ENCODE measurements around the gene TFR2. TPM values are rescaled to one million over a fixed set of nuclear protein-coding genes. Genes with fewer than 3 reads are reported as not detected.

TFR2 gene
- total and polyA plus RNA-seq, 9 of the 15 experiments (the other 6 are each of a cell fraction or from before 2014, with no cell fraction given), result 3.8 to 123 (median 51.1) TPM

DNA sequence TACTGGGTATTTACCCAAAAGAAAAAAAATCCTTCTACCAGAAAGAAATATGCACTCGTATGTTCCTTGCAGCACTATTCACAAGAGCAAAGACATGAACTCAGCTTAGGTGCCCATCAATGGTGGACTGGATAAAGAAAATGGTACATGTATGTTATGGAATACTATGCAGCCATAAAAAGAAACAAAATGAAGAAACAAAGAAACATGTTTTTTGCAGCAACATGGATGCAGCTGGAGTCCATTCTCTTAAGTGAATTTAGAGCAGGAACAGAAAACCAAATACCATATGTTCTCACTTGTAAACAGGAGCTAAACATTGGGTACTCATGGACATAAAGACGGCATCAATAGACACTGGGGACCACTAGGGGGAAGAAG, 26.7 kb upstream of the TFR2 start (continued):
- TF ChIP-seq, protein P1, sequence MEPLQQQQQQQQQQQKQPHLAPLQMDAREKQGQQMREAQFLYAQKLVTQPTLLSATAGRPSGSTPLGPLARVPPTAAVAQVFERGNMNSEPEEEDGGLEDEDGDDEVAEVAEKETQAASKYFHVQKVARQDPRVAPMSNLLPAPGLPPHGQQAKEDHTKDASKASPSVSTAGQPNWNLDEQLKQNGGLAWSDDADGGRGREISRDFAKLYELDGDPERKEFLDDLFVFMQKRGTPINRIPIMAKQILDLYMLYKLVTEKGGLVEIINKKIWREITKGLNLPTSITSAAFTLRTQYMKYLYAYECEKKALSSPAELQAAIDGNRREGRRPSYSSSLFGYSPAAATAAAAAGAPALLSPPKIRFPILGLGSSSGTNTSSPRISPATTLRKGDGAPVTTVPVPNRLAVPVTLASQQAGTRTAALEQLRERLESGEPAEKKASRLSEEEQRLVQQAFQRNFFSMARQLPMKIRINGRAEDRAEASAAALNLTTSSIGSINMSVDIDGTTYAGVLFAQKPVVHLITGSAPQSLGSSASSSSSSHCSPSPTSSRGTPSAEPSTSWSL (CRISPR knock-in tag; IDR thresholded peaks at IDR 0.05; ENCODE audit: borderline replicate concordance), result no peak

DNA sequence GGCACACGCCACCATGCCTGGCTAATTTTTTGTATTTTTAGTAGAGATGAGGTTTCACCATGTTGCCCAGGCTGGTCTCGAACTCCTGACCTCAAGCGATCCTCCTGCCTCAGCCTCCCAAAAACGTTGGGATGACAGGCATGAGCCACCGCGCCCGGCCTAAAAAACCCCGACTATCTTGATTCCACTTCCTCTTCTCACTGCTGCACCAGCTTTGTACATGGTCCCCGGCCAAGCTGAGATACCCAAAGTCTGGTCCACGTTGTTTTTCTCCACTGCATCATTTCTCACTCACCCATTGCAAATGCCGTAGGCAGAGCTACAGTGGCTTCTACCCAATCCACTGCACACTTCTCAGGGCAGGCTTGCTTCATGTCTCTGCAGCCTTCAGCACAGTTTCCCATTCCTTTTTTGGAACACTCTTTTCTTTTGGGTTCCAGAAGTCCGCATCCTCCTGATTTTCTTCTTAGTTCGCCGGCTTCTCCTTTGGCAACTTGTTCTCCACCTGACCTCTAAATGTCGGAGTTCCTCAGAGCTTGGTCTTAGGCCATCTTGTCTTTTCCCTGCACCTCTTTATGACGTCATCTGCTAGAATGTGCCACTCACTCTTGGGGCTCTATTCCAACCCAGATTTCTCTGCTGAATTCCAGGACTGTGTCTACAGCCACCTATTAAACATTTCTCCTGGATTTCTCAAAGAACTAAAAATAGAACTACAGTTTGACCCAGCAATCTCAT, 26.1 kb upstream of the TFR2 start:
- peak; percentile 32 for FAIRE-seq
- Histone ChIP-seq H3K4me1 (replicated peaks in 1 of 2; ENCODE audit: control insufficient read depth in 2 of 2, insufficient read depth in 2 of 2, low read length in 2 of 2) (peaks cover 0 to 3% of the 10 kb centered on the region in 2 experiments; a peak in 2 of 5 replicates), H3K36me3 (ENCODE audit: control insufficient read depth, insufficient read depth, low read length) (no peaks in the 10 kb centered on the region), H3K9me3 (replicated peaks; ENCODE audit: control insufficient read depth, insufficient read depth, low read depth, low read length) (no peaks in the 10 kb centered on the region), H3K27me3 (ENCODE audit: control insufficient read depth in 2 of 2, insufficient read depth in 2 of 2, low read length in 2 of 2) (peaks cover 0 to 6% of the 10 kb centered on the region in 2 experiments; a peak in 1 of 5 replicates), H3K9me1 (ENCODE audit: control insufficient read depth, insufficient read depth, low read length) (no peaks in the 10 kb centered on the region), H3K4me3 (no peak overlapping the region), H3K79me2 (ENCODE audit: control insufficient read depth, insufficient read depth, low read length) (no peaks in the 10 kb centered on the region), H3K9ac (ENCODE audit: insufficient read depth in 1 of 2, low read depth in 2 of 2, low read length in 2 of 2) (no peak overlapping the region), H3K27ac (ENCODE audit: extremely low read depth, low read depth, low read length) (no peak overlapping the region), H2AFZ (ENCODE audit: low read depth, low read length) (0 out of 2 replicates have a peak overlapping the region, but pooled peaks have one; percentile 38), H3K4me2 (ENCODE audit: insufficient read depth, low read length) (no peak overlapping the region), H4K20me1 (replicated peaks; ENCODE audit: control insufficient read depth, insufficient read depth, low read length) (no peaks in the 10 kb centered on the region)
- ChIA-PET POLR2A (interaction anchor here (0.6 to 1.3 kb wide), 2 partner anchors 12 to 23 kb away, joined by 3 to 4 read pairs; partner anchors contain the start of gene ACTL6B), CTCF (ENCODE audit: low intra/inter-chr PET ratio) (no interaction called here)
- no TSS peak for BruUV-seq (replicated peaks)
- DNase-seq (ENCODE audit: extremely low read depth in 1 of 4, low spot score in 3 of 4), result no peak
- peak; percentile 31 for ATAC-seq
- intact Hi-C loops (cut with micrococcal nuclease), result no loop called here
- in situ Hi-C loops (cut with MboI), result no loop called here
- WGBS (ENCODE audit: insufficient coverage, low coverage, missing lambda C conversion rate), result 22% methylated on average over 16 of the region's 16 CpGs
- TF ChIP-seq, protein P2, sequence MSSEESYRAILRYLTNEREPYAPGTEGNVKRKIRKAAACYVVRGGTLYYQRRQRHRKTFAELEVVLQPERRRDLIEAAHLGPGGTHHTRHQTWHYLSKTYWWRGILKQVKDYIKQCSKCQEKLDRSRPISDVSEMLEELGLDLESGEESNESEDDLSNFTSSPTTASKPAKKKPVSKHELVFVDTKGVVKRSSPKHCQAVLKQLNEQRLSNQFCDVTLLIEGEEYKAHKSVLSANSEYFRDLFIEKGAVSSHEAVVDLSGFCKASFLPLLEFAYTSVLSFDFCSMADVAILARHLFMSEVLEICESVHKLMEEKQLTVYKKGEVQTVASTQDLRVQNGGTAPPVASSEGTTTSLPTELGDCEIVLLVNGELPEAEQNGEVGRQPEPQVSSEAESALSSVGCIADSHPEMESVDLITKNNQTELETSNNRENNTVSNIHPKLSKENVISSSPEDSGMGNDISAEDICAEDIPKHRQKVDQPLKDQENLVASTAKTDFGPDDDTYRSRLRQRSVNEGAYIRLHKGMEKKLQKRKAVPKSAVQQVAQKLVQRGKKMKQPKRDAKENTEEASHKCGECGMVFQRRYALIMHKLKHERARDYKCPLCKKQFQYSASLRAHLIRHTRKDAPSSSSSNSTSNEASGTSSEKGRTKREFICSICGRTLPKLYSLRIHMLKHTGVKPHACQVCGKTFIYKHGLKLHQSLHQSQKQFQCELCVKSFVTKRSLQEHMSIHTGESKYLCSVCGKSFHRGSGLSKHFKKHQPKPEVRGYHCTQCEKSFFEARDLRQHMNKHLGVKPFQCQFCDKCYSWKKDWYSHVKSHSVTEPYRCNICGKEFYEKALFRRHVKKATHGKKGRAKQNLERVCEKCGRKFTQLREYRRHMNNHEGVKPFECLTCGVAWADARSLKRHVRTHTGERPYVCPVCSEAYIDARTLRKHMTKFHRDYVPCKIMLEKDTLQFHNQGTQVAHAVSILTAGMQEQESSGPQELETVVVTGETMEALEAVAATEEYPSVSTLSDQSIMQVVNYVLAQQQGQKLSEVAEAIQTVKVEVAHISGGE (CRISPR knock-in tag; IDR thresholded peaks at IDR 0.05), result 0 out of 6 replicates have a peak, but pooled peaks of 1 of the 3 experiments have one; percentile 35
- TF ChIP-seq ZNF239 (CRISPR knock-in tag; IDR thresholded peaks at IDR 0.05) (no peak), CREM (IDR thresholded peaks at IDR 0.05; ENCODE audit: low read depth) (peak; percentile 54; the same call in 1 of the 2 replicates), SIN3B (IDR thresholded peaks at IDR 0.05; ENCODE audit: low read depth) (no peak), ARID1B (IDR thresholded peaks at IDR 0.05) (no peak), SIX5 (IDR thresholded peaks at IDR 0.05; ENCODE audit: borderline replicate concordance in 1 of 2, insufficient read depth in 1 of 2, low read depth in 1 of 2, low read length in 2 of 2) (peak in 1 of 2 experiments; percentile 3; a peak in 1 of 4 replicates), ATF7 (IDR thresholded peaks at IDR 0.05) (peak; percentile 92), ZNF780A (CRISPR knock-in tag; IDR thresholded peaks at IDR 0.05) (no peak)
- TF ChIP-seq, protein P3, sequence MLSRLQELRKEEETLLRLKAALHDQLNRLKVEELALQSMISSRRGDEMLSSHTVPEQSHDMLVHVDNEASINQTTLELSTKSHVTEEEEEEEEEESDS (CRISPR knock-in tag; IDR thresholded peaks at IDR 0.05), result no peak
- TF ChIP-seq, protein P4, sequence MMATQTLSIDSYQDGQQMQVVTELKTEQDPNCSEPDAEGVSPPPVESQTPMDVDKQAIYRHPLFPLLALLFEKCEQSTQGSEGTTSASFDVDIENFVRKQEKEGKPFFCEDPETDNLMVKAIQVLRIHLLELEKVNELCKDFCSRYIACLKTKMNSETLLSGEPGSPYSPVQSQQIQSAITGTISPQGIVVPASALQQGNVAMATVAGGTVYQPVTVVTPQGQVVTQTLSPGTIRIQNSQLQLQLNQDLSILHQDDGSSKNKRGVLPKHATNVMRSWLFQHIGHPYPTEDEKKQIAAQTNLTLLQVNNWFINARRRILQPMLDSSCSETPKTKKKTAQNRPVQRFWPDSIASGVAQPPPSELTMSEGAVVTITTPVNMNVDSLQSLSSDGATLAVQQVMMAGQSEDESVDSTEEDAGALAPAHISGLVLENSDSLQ (IDR thresholded peaks at IDR 0.05), result peak; percentile 34; the same call in 1 of the 2 replicates

All from K562 (cell line).